ACC112 (cell line): Measurements from ENCODE around the gene TBXA2R.

ENCODE experiments used
- H2AFZ ChIP-seq: fragments of 200-600 bp; sonication (generic); one replicate; pipeline ENCODE4 v1.6.0; 2017; ENCODE audit warnings: antibody characterized with exemption, low read length; ENCODE audit not compliant: unreplicated experiment
- H3K27ac ChIP-seq: fragments of 200-600 bp; sonication (generic); 2 replicates; pipeline ENCODE4 v1.5.1; 2014; ENCODE audit warnings: low read depth, mild to moderate bottlenecking, antibody characterized with exemption, low read length, moderate library complexity
- H3K27me3 ChIP-seq: fragments of 200-600 bp; sonication (generic); 2 replicates; pipeline ENCODE4 v1.6.1; 2014; ENCODE audit warnings: mild to moderate bottlenecking, antibody characterized with exemption, low read length, moderate library complexity, mixed read lengths; ENCODE audit not compliant: insufficient read depth
- H3K36me3 ChIP-seq: fragments of 200-600 bp; sonication (generic); 2 replicates; pipeline ENCODE4 v1.6.1; 2016; ENCODE audit warnings: mild to moderate bottlenecking, antibody characterized with exemption, low read length, moderate library complexity, mixed read lengths; ENCODE audit not compliant: insufficient read depth
- H3K4me1 ChIP-seq: fragments of 200-600 bp; sonication (generic); one replicate; pipeline ENCODE4 v1.6.1; 2016; ENCODE audit warnings: low read length, mixed read lengths; ENCODE audit not compliant: insufficient read depth, unreplicated experiment, control insufficient read depth
- H3K4me3 ChIP-seq: fragments of 200-600 bp; sonication (generic); 2 replicates; pipeline ENCODE4 v1.5.1; 2014; ENCODE audit warnings: mild to moderate bottlenecking, low read depth, low read length
- H3K79me2 ChIP-seq: fragments of 200-600 bp; sonication (generic); one replicate; pipeline ENCODE4 v1.6.0; 2016; ENCODE audit warnings: low read length; ENCODE audit not compliant: control insufficient read depth, unreplicated experiment, insufficient read depth

The TBXA2R gene

GRCh38 chr19:3547767-3548282, 58.9 kb downstream of the TBXA2R start:
- no peak overlapping the region for H2AFZ ChIP-seq
- peaks cover 11% of the 10 kb centered on the region for H3K79me2 ChIP-seq
- no peak overlapping the region for H3K27ac ChIP-seq
- no peaks in the 10 kb centered on the region for H3K27me3 ChIP-seq
- no peaks in the 10 kb centered on the region; the same call in 1 of the 2 replicates for H3K36me3 ChIP-seq
- no peaks in the 10 kb centered on the region for H3K4me1 ChIP-seq
- H3K4me3 ChIP-seq, result no peak overlapping the region

GRCh38 chr19:3547301-3547731, 59.4 kb downstream of the TBXA2R start:
- Histone ChIP-seq H3K27me3 (no peaks in the 10 kb centered on the region), H2AFZ (no peak overlapping the region), H3K79me2 (peaks cover 7% of the 10 kb centered on the region), H3K36me3 (no peaks in the 10 kb centered on the region; the same call in 1 of the 2 replicates), H3K4me3 (no peak overlapping the region), H3K27ac (no peak overlapping the region), H3K4me1 (no peaks in the 10 kb centered on the region)

GRCh38 chr19:3546119-3546518, 60.6 kb downstream of the TBXA2R start:
- Histone ChIP-seq H3K27me3 (no peaks in the 10 kb centered on the region), H3K27ac (no peak overlapping the region), H3K4me3 (no peak overlapping the region), H3K4me1 (no peaks in the 10 kb centered on the region), H3K36me3 (no peaks in the 10 kb centered on the region; the same call in 1 of the 2 replicates), H2AFZ (no peak overlapping the region), H3K79me2 (no peaks in the 10 kb centered on the region)

- no peaks in the 10 kb centered on the region; the same call in 1 of the 2 replicates for H3K36me3 ChIP-seq
- H3K27me3 ChIP-seq, result no peaks in the 10 kb centered on the region
- H2AFZ ChIP-seq, result no peak overlapping the region
- H3K4me1 ChIP-seq, result no peaks in the 10 kb centered on the region
- H3K79me2 ChIP-seq, result no peaks in the 10 kb centered on the region
- H3K4me3 ChIP-seq, result no peak overlapping the region
- no peak overlapping the region for H3K27ac ChIP-seq
These were observed 61.0 kb downstream of the TBXA2R start for GRCh38 chr19:3545669-3546034.

GRCh38 chr19:3544742-3545668, 61.7 kb downstream of the TBXA2R start:
- no peak overlapping the region for H2AFZ ChIP-seq
- H3K27ac ChIP-seq, result no peak overlapping the region
- no peak overlapping the region for H3K4me3 ChIP-seq
- no peaks in the 10 kb centered on the region for H3K36me3 ChIP-seq
- no peaks in the 10 kb centered on the region for H3K4me1 ChIP-seq
- no peaks in the 10 kb centered on the region for H3K79me2 ChIP-seq
- H3K27me3 ChIP-seq, result no peaks in the 10 kb centered on the region
